HepG2 (cell line): ENCODE measurements around the gene MAP2K7. TPM values are rescaled to one million over a fixed set of nuclear protein-coding genes. Genes with fewer than 3 reads are reported as not detected.

ENCODE experiments used
- HDAC1 ChIP-seq: sonication (generic); formaldehyde crosslinking; IDR thresholded peaks from 2 replicates; pipeline ENCODE4 v1.5.1; 2020; ENCODE audit warnings: mild to moderate bottlenecking, missing genetic modification reagents
- KLF12 ChIP-seq: sonication (generic); formaldehyde crosslinking; IDR thresholded peaks from 2 replicates; pipeline ENCODE4 v1.4.0; 2020; ENCODE audit warnings: missing genetic modification reagents, borderline replicate concordance
- NCOA2 ChIP-seq: sonication (generic); formaldehyde crosslinking; IDR thresholded peaks from 2 replicates; pipeline ENCODE4 v1.8.0; 2022; ENCODE audit warnings: inconsistent platforms
- NR1H2 ChIP-seq: sonication (generic); formaldehyde crosslinking; IDR thresholded peaks from 2 replicates; pipeline ENCODE4 v1.8.1; 2022; ENCODE audit warnings: low read depth, missing genetic modification reagents, borderline replicate concordance
- RFX1 ChIP-seq: fragments of 450-650 bp; IDR thresholded peaks from 2 replicates; pipeline ENCODE4 v1.6.1; 2017
- RXRA ChIP-seq: sonication (generic); formaldehyde crosslinking; IDR thresholded peaks from 2 replicates; pipeline ENCODE4 v1.5.1; 2020; ENCODE audit warnings: missing genetic modification reagents
- SALL1 ChIP-seq: sonication (generic); formaldehyde crosslinking; IDR thresholded peaks from 2 replicates; pipeline ENCODE4 v1.8.0; 2022; ENCODE audit warnings: mild to moderate bottlenecking, missing genetic modification reagents
- YY1 ChIP-seq: IDR thresholded peaks from 2 replicates; pipeline ENCODE4 v1.6.1; 2011; ENCODE audit warnings: low read length, low read depth, moderate library complexity, mild to moderate bottlenecking; ENCODE audit not compliant: insufficient read depth, insufficient replicate concordance
- ZBTB7B ChIP-seq: sonication (generic); formaldehyde crosslinking; IDR thresholded peaks from 2 replicates; pipeline ENCODE4 v1.4.0; 2020; ENCODE audit warnings: missing genetic modification reagents
- ZEB1 ChIP-seq: IDR thresholded peaks from 2 replicates; pipeline ENCODE4 v1.6.1; 2012; ENCODE audit warnings: mild to moderate bottlenecking, low read depth, inconsistent platforms; ENCODE audit not compliant: insufficient replicate concordance
- ZFP90 ChIP-seq: sonication (generic); formaldehyde crosslinking; IDR thresholded peaks from 2 replicates; pipeline ENCODE4 v1.8.0; 2022; ENCODE audit warnings: missing genetic modification reagents, mild to moderate bottlenecking, inconsistent platforms, borderline replicate concordance
- ZFX ChIP-seq: sonication (generic); formaldehyde crosslinking; IDR thresholded peaks from 2 replicates; pipeline ENCODE4 v1.4.0; 2020; ENCODE audit warnings: mild to moderate bottlenecking, low read depth, missing genetic modification reagents, moderate library complexity
- ZNF382 ChIP-seq: sonication (generic); formaldehyde crosslinking; IDR thresholded peaks from 2 replicates; pipeline ENCODE4 v1.5.0; 2020; ENCODE audit warnings: missing genetic modification reagents, mild to moderate bottlenecking, borderline replicate concordance
- ZNF432 ChIP-seq: sonication (generic); formaldehyde crosslinking; IDR thresholded peaks from 2 replicates; pipeline ENCODE4 v1.5.0; 2020; ENCODE audit warnings: missing genetic modification reagents, mild to moderate bottlenecking, borderline replicate concordance
- ZNF709 ChIP-seq: sonication (generic); formaldehyde crosslinking; IDR thresholded peaks from 2 replicates; pipeline ENCODE4 v1.5.0; 2020; ENCODE audit warnings: mild to moderate bottlenecking, missing genetic modification reagents
- ZSCAN21 ChIP-seq: sonication (generic); formaldehyde crosslinking; IDR thresholded peaks from 2 replicates; pipeline ENCODE4 v1.8.0; 2022; ENCODE audit warnings: mild to moderate bottlenecking, missing genetic modification reagents, moderate library complexity, borderline replicate concordance
- polyA plus RNA-seq, 8 experiments: library from polyadenylated mRNA; depleted of rRNA in 3 of 8; stranded (reverse) in 7 of 8; unstranded in 1 of 8; fragments of >200 nt; fragmentation: Illumina TruSeq in 4 of 8; extraction: Trizol in 4 of 8; gene quantifications; 2 replicates each; pipeline versions ENCODE4 v1.2.1 to v1.2.3, GENCODE V29; 2011 to 2016; ENCODE audit warnings: low read depth in 4 of 8, missing spikeins in 1 of 8, mixed read lengths in 1 of 8; ENCODE audit not compliant: insufficient read depth in 1 of 8
- total RNA-seq, 5 experiments: library from RNA; depleted of rRNA; stranded (reverse); fragments of >200 nt; fragmentation: Illumina TruSeq; extraction: Trizol; gene quantifications; 2 replicates each; pipeline ENCODE4 v1.2.3, GENCODE V29; 2016; ENCODE audit warnings: low read depth in 1 of 5
- TF ChIP-seq, protein P1 (sequence below), 2 experiments: sonication (generic) in 1 of 2; formaldehyde crosslinking in 1 of 2; IDR thresholded peaks; 2 replicates each; pipeline versions ENCODE4 v1.4.0 to v1.6.1; 2018 to 2020; ENCODE audit warnings: missing genetic modification reagents in 2 of 2, borderline replicate concordance in 1 of 2, low read depth in 1 of 2, mild to moderate bottlenecking in 1 of 2, missing biosample characterization in 1 of 2
- TF ChIP-seq, protein P2 (sequence below): IDR thresholded peaks from 2 replicates; pipeline ENCODE4 v1.6.1; 2016; ENCODE audit warnings: missing compliant biosample characterization, missing genetic modification reagents, borderline replicate concordance
- TF ChIP-seq, protein P3 (sequence below): sonication (generic); formaldehyde crosslinking; IDR thresholded peaks from 2 replicates; pipeline ENCODE4 v1.4.0; 2020; ENCODE audit warnings: missing genetic modification reagents
- TF ChIP-seq, protein P4 (sequence below): sonication (generic); formaldehyde crosslinking; IDR thresholded peaks from 2 replicates; pipeline ENCODE4; 2020; ENCODE audit warnings: missing genetic modification reagents, mild to moderate bottlenecking, borderline replicate concordance

Gene MAP2K7
- total and polyA plus RNA-seq, 2 of the 13 experiments (the other 11 are each of a cell fraction or from before 2014, with no cell fraction given), result 9.0 to 10.8 TPM

DNA sequence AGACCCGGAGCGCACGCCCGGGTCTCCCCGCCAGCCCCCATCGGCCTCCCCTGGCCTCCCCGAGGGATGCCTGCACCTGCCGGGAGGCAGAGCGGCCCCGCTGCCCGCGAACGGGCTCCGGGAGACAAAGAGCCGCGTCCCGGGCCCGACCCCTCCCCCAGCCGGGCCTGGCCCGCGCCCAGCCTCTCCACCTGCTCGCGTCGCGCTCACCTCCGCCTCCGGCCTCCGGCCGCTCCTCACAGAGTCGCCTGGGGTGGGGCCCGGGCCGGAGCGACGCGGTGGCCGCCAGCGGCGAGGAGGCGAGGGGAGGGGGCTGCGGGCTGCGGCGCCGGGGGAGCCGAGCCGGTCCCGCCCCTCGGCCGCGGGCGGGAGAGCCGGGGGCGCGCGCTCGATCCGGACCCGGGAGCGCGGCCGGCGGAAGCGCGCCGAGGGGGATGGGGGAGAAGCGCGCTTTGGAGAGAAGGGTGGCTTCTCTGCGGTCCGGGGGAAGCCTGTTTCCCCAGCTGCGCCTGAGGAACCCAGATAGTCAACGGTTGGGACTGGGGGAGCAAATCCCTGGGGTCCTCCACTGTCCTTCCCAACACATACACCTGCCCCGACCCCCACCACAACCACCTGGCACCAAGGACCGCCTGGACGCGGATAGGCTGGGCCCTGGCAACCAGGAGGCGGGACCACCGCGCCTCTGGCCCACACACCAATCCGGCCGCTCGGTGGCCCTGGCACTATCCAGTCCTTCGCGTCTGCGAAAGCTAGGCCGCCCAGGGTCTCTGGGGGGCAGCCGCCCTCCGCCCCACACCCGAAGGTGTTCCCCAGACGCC is 29.4 kb upstream of the MAP2K7 start, which contains the start of gene PRR36 (continued):
- TF ChIP-seq ZEB1 (peak; percentile 22), NR1H2 (no peak), ZBTB7B (CRISPR knock-in tag) (0 out of 2 replicates have a peak, but pooled peaks have one; percentile 57), HDAC1 (CRISPR knock-in tag) (peak; percentile 16; the same call in 1 of the 2 replicates), NCOA2 (no peak), ZNF382 (CRISPR knock-in tag) (no peak), ZFX (CRISPR knock-in tag) (peak; percentile 33; the same call in 1 of the 2 replicates), RXRA (CRISPR knock-in tag) (no peak), YY1 (peak; percentile 6), RFX1 (peak; percentile 71), ZSCAN21 (CRISPR knock-in tag) (0 out of 2 replicates have a peak, but pooled peaks have one; percentile 37), SALL1 (CRISPR knock-in tag) (peak; percentile 32; the same call in 1 of the 2 replicates), KLF12 (CRISPR knock-in tag) (no peak), ZNF709 (CRISPR knock-in tag) (peak; percentile 76; the same call in 1 of the 2 replicates), ZNF432 (no peak), ZFP90 (CRISPR knock-in tag) (0 out of 2 replicates have a peak, but pooled peaks have one; percentile 21)
- TF ChIP-seq, protein P1, sequence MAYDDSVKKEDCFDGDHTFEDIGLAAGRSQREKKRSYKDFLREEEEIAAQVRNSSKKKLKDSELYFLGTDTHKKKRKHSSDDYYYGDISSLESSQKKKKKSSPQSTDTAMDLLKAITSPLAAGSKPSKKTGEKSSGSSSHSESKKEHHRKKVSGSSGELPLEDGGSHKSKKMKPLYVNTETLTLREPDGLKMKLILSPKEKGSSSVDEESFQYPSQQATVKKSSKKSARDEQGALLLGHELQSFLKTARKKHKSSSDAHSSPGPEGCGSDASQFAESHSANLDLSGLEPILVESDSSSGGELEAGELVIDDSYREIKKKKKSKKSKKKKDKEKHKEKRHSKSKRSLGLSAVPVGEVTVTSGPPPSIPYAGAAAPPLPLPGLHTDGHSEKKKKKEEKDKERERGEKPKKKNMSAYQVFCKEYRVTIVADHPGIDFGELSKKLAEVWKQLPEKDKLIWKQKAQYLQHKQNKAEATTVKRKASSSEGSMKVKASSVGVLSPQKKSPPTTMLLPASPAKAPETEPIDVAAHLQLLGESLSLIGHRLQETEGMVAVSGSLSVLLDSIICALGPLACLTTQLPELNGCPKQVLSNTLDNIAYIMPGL (CRISPR knock-in tag; IDR thresholded peaks at IDR 0.05; ENCODE audit: borderline replicate concordance in 1 of 2, low read depth in 1 of 2), result 0 out of 4 replicates have a peak, but pooled peaks of 1 of the 2 experiments have one; percentile 32
- TF ChIP-seq, protein P2, sequence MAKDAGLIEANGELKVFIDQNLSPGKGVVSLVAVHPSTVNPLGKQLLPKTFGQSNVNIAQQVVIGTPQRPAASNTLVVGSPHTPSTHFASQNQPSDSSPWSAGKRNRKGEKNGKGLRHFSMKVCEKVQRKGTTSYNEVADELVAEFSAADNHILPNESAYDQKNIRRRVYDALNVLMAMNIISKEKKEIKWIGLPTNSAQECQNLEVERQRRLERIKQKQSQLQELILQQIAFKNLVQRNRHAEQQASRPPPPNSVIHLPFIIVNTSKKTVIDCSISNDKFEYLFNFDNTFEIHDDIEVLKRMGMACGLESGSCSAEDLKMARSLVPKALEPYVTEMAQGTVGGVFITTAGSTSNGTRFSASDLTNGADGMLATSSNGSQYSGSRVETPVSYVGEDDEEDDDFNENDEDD, result 0 out of 2 replicates have a peak, but pooled peaks have one; percentile 13
- TF ChIP-seq, protein P3, sequence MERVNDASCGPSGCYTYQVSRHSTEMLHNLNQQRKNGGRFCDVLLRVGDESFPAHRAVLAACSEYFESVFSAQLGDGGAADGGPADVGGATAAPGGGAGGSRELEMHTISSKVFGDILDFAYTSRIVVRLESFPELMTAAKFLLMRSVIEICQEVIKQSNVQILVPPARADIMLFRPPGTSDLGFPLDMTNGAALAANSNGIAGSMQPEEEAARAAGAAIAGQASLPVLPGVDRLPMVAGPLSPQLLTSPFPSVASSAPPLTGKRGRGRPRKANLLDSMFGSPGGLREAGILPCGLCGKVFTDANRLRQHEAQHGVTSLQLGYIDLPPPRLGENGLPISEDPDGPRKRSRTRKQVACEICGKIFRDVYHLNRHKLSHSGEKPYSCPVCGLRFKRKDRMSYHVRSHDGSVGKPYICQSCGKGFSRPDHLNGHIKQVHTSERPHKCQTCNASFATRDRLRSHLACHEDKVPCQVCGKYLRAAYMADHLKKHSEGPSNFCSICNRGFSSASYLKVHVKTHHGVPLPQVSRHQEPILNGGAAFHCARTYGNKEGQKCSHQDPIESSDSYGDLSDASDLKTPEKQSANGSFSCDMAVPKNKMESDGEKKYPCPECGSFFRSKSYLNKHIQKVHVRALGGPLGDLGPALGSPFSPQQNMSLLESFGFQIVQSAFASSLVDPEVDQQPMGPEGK (CRISPR knock-in tag), result peak; percentile 28; the same call in 1 of the 2 replicates
- TF ChIP-seq, protein P4, sequence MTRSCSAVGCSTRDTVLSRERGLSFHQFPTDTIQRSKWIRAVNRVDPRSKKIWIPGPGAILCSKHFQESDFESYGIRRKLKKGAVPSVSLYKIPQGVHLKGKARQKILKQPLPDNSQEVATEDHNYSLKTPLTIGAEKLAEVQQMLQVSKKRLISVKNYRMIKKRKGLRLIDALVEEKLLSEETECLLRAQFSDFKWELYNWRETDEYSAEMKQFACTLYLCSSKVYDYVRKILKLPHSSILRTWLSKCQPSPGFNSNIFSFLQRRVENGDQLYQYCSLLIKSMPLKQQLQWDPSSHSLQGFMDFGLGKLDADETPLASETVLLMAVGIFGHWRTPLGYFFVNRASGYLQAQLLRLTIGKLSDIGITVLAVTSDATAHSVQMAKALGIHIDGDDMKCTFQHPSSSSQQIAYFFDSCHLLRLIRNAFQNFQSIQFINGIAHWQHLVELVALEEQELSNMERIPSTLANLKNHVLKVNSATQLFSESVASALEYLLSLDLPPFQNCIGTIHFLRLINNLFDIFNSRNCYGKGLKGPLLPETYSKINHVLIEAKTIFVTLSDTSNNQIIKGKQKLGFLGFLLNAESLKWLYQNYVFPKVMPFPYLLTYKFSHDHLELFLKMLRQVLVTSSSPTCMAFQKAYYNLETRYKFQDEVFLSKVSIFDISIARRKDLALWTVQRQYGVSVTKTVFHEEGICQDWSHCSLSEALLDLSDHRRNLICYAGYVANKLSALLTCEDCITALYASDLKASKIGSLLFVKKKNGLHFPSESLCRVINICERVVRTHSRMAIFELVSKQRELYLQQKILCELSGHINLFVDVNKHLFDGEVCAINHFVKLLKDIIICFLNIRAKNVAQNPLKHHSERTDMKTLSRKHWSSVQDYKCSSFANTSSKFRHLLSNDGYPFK (CRISPR knock-in tag), result 0 out of 2 replicates have a peak, but pooled peaks have one; percentile 45
